Loucy (cell line): ENCODE results near the gene DPRX.
"Not testable (repeated sequence)": the region's sequence is repeated elsewhere in the genome, so short reads cannot be mapped to it uniquely, and the experiment has no call there.

Source experiments
- H2AFZ ChIP-seq: fragments of 200-600 bp; sonication (generic); 2 replicates; pipeline ENCODE4 v1.6.0; 2016; ENCODE audit warnings: antibody characterized with exemption, mild to moderate bottlenecking, low read length, moderate library complexity
- H3F3A ChIP-seq: fragments of 200-600 bp; 2 replicates; pipeline ENCODE4 v1.6.0; 2016; ENCODE audit warnings: antibody characterized with exemption, low read depth, mild to moderate bottlenecking
- H3K27me3 ChIP-seq: fragments of 200-600 bp; sonication (generic); 2 replicates; pipeline ENCODE4 v1.6.1; 2014; ENCODE audit warnings: low read length, mild to moderate bottlenecking; ENCODE audit not compliant: insufficient read depth, poor library complexity, severe bottlenecking
- H3K36me3 ChIP-seq: fragments of 200-600 bp; sonication (generic); 2 replicates; pipeline ENCODE4 v1.6.1; 2016; ENCODE audit warnings: low read length; ENCODE audit not compliant: insufficient read depth
- H3K4me1 ChIP-seq: fragments of 200-600 bp; sonication (generic); 2 replicates; pipeline ENCODE4 v1.5.1; 2014; ENCODE audit warnings: low read length, mild to moderate bottlenecking; ENCODE audit not compliant: insufficient read depth, poor library complexity, severe bottlenecking
- H3K4me2 ChIP-seq: fragments of 200-600 bp; sonication (generic); 2 replicates; pipeline ENCODE4 v1.6.0; 2014; ENCODE audit warnings: antibody characterized with exemption, low read length, low read depth, mild to moderate bottlenecking; ENCODE audit not compliant: poor library complexity, severe bottlenecking
- H3K4me3 ChIP-seq: fragments of 200-600 bp; sonication (generic); 2 replicates; pipeline ENCODE4 v1.5.1; 2014; ENCODE audit warnings: low read length, mild to moderate bottlenecking, mixed read lengths; ENCODE audit not compliant: poor library complexity, severe bottlenecking
- H3K79me2 ChIP-seq: fragments of 200-600 bp; sonication (generic); 2 replicates; pipeline ENCODE4 v1.6.1; 2014; ENCODE audit warnings: low read length; ENCODE audit not compliant: insufficient read depth
- H3K9ac ChIP-seq: fragments of 200-600 bp; sonication (generic); 2 replicates; pipeline ENCODE4 v1.6.0; 2014; ENCODE audit warnings: mild to moderate bottlenecking, low read depth, low read length, moderate library complexity; ENCODE audit not compliant: poor library complexity, severe bottlenecking
- H3K9me2 ChIP-seq: fragments of 200-600 bp; sonication (generic); replicated peaks from 2 replicates; pipeline ENCODE4 v1.6.1; 2016; ENCODE audit warnings: low read depth, low read length, mixed read lengths
- H3K9me3 ChIP-seq: fragments of 200-600 bp; sonication (generic); 2 replicates; pipeline ENCODE4 v1.6.1; 2014; ENCODE audit warnings: mild to moderate bottlenecking, antibody characterized with exemption, low read length, low read depth; ENCODE audit not compliant: insufficient read depth
- H4K20me1 ChIP-seq: fragments of 200-600 bp; sonication (generic); 2 replicates; pipeline ENCODE4 v1.6.0; 2014; ENCODE audit warnings: antibody characterized with exemption, low read length, mild to moderate bottlenecking; ENCODE audit not compliant: insufficient read depth, poor library complexity, severe bottlenecking
- CTCF ChIP-seq: fragments of 200-600 bp; sonication (generic); conservative IDR thresholded peaks from 2 replicates; pipeline ENCODE4 v1.5.1; 2014; ENCODE audit warnings: mild to moderate bottlenecking, antibody characterized with exemption, low read length
- EZH2phosphoT487 ChIP-seq: fragments of 200-600 bp; IDR thresholded peaks from 2 replicates; pipeline ENCODE4 v1.6.1; 2018; ENCODE audit warnings: antibody characterized with exemption, mild to moderate bottlenecking, moderate library complexity, borderline replicate concordance

Gene DPRX

GRCh38 chr19:53662209-53662608 is 30.4 kb downstream of the DPRX start:
- H3K27me3 ChIP-seq = no peaks in the 10 kb centered on the region
- no peaks in the 10 kb centered on the region for H3K79me2 ChIP-seq
- H2AFZ ChIP-seq = no peak overlapping the region
- no peaks in the 10 kb centered on the region for H4K20me1 ChIP-seq
- H3K36me3 ChIP-seq = no peaks in the 10 kb centered on the region
- no peaks in the 10 kb centered on the region for H3K9me2 ChIP-seq
- H3K4me1 ChIP-seq = no peaks in the 10 kb centered on the region
- no peaks in the 10 kb centered on the region for H3F3A ChIP-seq
- 0 out of 2 replicates have a peak, but pooled peaks cover 2% of the 10 kb centered on the region for H3K9me3 ChIP-seq
- H3K4me2 ChIP-seq = no peak overlapping the region
- no peak overlapping the region for H3K4me3 ChIP-seq
- TF ChIP-seq EZH2phosphoT487 = no peak
- no peak for TF ChIP-seq CTCF
- H3K9ac ChIP-seq = no peak overlapping the region

- H3K4me1 ChIP-seq = no peaks in the 10 kb centered on the region
- H3K4me2 ChIP-seq = no peak overlapping the region
- no peaks in the 10 kb centered on the region for H3K79me2 ChIP-seq
- no peak for TF ChIP-seq EZH2phosphoT487
- TF ChIP-seq CTCF = no peak
- no peaks in the 10 kb centered on the region for H3K9me2 ChIP-seq
- no peak overlapping the region for H3K9ac ChIP-seq
- no peaks in the 10 kb centered on the region for H3F3A ChIP-seq
- H3K4me3 ChIP-seq = no peak overlapping the region
- no peaks in the 10 kb centered on the region for H3K27me3 ChIP-seq
- H2AFZ ChIP-seq = no peak overlapping the region
- no peaks in the 10 kb centered on the region for H3K36me3 ChIP-seq
- H3K9me3 ChIP-seq = 0 out of 2 replicates have a peak, but pooled peaks cover 2% of the 10 kb centered on the region
- no peaks in the 10 kb centered on the region for H4K20me1 ChIP-seq
These were observed 32.4 kb downstream of the DPRX start for GRCh38 chr19:53664152-53664551.

GRCh38 chr19:53664760-53665159 is 33.0 kb downstream of the DPRX start:
- H3K4me3 ChIP-seq = no peak overlapping the region
- H3K27me3 ChIP-seq = no peaks in the 10 kb centered on the region
- no peaks in the 10 kb centered on the region for H3F3A ChIP-seq
- H3K9ac ChIP-seq = no peak overlapping the region
- H3K79me2 ChIP-seq = no peaks in the 10 kb centered on the region
- H3K4me2 ChIP-seq = no peak overlapping the region
- no peaks in the 10 kb centered on the region for H3K4me1 ChIP-seq
- no peaks in the 10 kb centered on the region for H4K20me1 ChIP-seq
- no peak overlapping the region for H2AFZ ChIP-seq
- TF ChIP-seq CTCF (no peak), EZH2phosphoT487 (no peak)
- no peaks in the 10 kb centered on the region for H3K36me3 ChIP-seq
- no peaks in the 10 kb centered on the region for H3K9me2 ChIP-seq
- H3K9me3 ChIP-seq = 0 out of 2 replicates have a peak, but pooled peaks cover 2% of the 10 kb centered on the region

GRCh38 chr19:53666331-53666730 is 34.5 kb downstream of the DPRX start:
- not testable (repeated sequence) for H3K9ac ChIP-seq, H3K4me2 ChIP-seq, H3K27me3 ChIP-seq, H3K4me1 ChIP-seq, H3K79me2 ChIP-seq, H3K4me3 ChIP-seq, H4K20me1 ChIP-seq, H2AFZ ChIP-seq, H3K9me3 ChIP-seq, H3F3A ChIP-seq, H3K36me3 ChIP-seq, H3K9me2 ChIP-seq

- H3K4me3 ChIP-seq, H3K4me2 ChIP-seq, H3K9me2 ChIP-seq, H3K36me3 ChIP-seq, H3K27me3 ChIP-seq, H3K4me1 ChIP-seq, H3K79me2 ChIP-seq, H4K20me1 ChIP-seq, H3K9ac ChIP-seq, H2AFZ ChIP-seq, H3F3A ChIP-seq, H3K9me3 ChIP-seq: not testable (repeated sequence)
These were observed 37.0 kb downstream of the DPRX start for GRCh38 chr19:53668804-53669203.
